ENCODE data around the gene HOXD10.

The HOXD10 gene

GRCh38 chr2:176100547-176101140 is 15.9 kb upstream of the HOXD10 start:
- in situ Hi-C loops (cut with HindIII; ENCODE audit: low pct_unique_long_range_greater_than_20kb, low sequenced_read_pairs) = no loop called here
- TF ChIP-seq JUND (IDR thresholded peaks at IDR 0.05; ENCODE audit: low read depth) = no peak
- DNase-seq (ENCODE audit: low read depth in 1 of 2, low spot score in 1 of 2) = no peak

GRCh38 chr2:176101216-176101830 is 15.3 kb upstream of the HOXD10 start:
- in situ Hi-C loops (cut with HindIII; ENCODE audit: low pct_unique_long_range_greater_than_20kb, low sequenced_read_pairs) = no loop called here
- DNase-seq (ENCODE audit: low read depth in 1 of 2, low spot score in 1 of 2) = no peak
- TF ChIP-seq JUND (IDR thresholded peaks at IDR 0.05; ENCODE audit: low read depth) = no peak

GRCh38 chr2:176101842-176102241 is 14.7 kb upstream of the HOXD10 start:
- TF ChIP-seq JUND (IDR thresholded peaks at IDR 0.05; ENCODE audit: low read depth) = no peak
- in situ Hi-C loops (cut with HindIII; ENCODE audit: low pct_unique_long_range_greater_than_20kb, low sequenced_read_pairs) = no loop called here

DNA sequence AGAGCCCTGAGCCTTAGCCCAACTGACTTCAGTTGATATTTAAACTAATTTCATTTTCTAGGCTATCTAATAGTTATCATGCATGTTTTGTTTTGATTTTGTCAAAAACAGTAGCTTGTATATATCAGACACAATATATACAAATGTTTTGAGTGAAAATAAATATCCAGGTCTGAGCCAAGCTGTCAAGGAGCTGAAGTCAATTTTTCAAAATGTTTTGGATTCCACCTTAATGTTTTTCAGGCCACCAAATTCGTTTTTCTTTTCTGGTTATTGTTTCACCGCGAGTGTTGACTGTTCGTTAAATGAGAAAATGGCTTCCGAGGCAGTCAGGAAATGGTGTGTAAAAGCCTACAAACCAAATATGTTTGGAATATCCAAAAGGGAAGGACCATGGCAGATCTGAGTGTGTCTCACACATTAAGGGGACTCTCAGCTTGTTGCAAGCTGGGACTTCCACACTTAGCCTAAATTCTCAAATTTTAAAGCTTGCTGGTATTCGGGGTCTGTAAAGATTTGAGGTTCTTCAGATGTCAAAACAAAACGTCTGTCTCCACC is 14.2 kb upstream of the HOXD10 start:
- in situ Hi-C loops (cut with HindIII; ENCODE audit: low pct_unique_long_range_greater_than_20kb, low sequenced_read_pairs) = no loop called here
- no peak for DNase-seq (ENCODE audit: low read depth in 1 of 2, low spot score in 1 of 2)
- no peak for TF ChIP-seq JUND (IDR thresholded peaks at IDR 0.05; ENCODE audit: low read depth)

More at GRCh38 chr2:176101842-176102241, 14.7 kb upstream of the HOXD10 start:
- DNase-seq (ENCODE audit: low read depth in 1 of 2, low spot score in 1 of 2) = no peak

DNA sequence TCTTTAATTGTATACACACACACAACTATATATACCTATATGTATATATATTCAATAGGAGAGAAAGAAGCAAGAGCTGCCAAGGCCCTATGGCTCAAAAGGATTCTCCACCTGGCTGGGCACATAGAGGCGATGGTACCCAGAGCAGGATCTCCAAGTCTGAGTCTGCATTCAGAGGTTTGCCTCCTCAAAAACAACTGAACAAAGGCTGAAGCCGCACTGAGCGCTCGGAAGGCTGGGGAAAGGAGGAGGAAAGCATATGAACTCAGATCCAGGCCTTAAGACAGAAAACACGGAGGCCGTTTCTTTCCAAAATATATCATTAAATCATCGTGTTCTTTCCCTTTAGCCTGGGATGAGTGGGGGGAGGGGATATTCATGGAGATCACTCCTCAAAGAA is 13.4 kb upstream of the HOXD10 start:
- no peak for TF ChIP-seq JUND (IDR thresholded peaks at IDR 0.05; ENCODE audit: low read depth)
- in situ Hi-C loops (cut with HindIII; ENCODE audit: low pct_unique_long_range_greater_than_20kb, low sequenced_read_pairs) = no loop called here
- no peak for DNase-seq (ENCODE audit: low read depth in 1 of 2, low spot score in 1 of 2)

DNA sequence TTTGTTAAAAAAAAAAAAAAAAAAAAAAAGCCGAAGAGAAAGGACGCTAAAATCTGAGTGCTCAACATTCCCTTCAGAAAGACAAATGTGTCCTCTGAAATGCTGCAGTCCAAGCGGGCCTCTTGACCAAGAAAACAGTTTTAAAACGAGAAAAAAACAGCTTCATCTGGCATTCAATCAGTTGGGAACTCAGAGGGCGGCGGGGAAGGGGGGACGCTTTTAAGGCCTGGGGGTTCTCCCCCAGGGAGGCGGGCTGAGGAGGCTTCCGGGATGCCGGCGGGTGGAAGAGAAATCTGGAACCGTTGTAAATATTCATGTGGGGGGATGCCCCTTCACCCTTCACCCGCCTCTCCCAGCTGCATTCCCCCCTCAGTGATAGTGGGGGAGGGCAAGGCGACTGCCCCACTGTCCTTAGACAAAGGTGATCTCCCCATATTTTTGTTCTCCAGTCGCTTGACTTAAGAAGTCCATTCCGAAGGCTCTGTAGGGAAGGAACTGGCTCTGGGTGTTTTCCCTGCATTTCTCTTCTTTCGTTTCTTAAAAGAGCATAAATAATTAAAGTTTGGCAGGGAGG is 12.7 kb upstream of the HOXD10 start:
- in situ Hi-C loops (cut with HindIII; ENCODE audit: low pct_unique_long_range_greater_than_20kb, low sequenced_read_pairs) = no loop called here
- no peak for DNase-seq (ENCODE audit: low read depth in 1 of 2, low spot score in 1 of 2)
- no peak for TF ChIP-seq JUND (IDR thresholded peaks at IDR 0.05; ENCODE audit: low read depth)

DNA sequence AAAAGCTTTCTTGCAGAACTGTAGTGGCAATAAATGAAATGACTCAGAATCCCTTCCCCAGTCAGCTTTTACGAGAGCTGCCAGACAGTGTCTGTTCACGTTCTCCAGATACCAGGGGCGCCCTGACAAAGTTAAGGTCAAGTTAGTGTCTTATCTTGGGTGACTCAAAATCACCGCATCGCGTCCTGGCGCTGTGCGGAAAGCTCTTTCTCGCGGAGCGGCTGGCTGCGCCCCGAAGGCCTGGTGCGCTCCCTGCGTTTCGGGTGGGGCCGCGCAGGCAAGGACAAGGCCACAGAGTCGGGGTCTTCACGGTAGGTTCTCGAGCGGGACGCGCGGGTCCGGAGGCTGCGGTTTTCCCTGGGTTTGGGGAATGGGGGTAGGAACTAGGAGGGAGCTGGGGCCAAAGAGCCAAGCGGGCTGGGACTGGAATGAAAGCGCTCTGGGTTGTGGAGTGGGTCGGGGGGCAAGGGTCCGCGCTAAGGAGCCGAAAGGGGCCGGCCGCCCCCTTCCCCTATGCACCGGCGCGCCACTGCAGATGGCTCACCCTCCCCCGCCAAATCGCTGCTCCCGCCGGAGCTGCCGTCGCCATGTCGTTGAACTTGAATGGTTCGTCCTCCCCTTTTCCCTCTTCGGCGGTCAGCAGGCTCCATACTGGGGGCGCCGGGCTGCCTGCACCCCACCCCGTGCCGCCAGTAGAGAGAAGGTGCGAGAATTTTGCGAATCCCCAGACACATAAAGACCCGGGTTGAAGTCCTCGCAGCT is 12.1 kb upstream of the HOXD10 start:
- TF ChIP-seq JUND (IDR thresholded peaks at IDR 0.05; ENCODE audit: low read depth) = no peak
- in situ Hi-C loops (cut with HindIII; ENCODE audit: low pct_unique_long_range_greater_than_20kb, low sequenced_read_pairs) = no loop called here
- DNase-seq (ENCODE audit: low read depth in 1 of 2, low spot score in 1 of 2) = no peak

GRCh38 chr2:176105078-176105729 is 11.4 kb upstream of the HOXD10 start:
- TF ChIP-seq JUND (IDR thresholded peaks at IDR 0.05; ENCODE audit: low read depth) = no peak
- no peak for DNase-seq (ENCODE audit: low read depth in 1 of 2, low spot score in 1 of 2)
- in situ Hi-C loops (cut with HindIII; ENCODE audit: low pct_unique_long_range_greater_than_20kb, low sequenced_read_pairs) = no loop called here

- no peak for DNase-seq (ENCODE audit: low read depth in 1 of 2, low spot score in 1 of 2)
- TF ChIP-seq JUND (IDR thresholded peaks at IDR 0.05; ENCODE audit: low read depth) = no peak
- in situ Hi-C loops (cut with HindIII; ENCODE audit: low pct_unique_long_range_greater_than_20kb, low sequenced_read_pairs) = no loop called here
Observed at GRCh38 chr2:176105730-176106580, 10.6 kb upstream of the HOXD10 start.

DNA sequence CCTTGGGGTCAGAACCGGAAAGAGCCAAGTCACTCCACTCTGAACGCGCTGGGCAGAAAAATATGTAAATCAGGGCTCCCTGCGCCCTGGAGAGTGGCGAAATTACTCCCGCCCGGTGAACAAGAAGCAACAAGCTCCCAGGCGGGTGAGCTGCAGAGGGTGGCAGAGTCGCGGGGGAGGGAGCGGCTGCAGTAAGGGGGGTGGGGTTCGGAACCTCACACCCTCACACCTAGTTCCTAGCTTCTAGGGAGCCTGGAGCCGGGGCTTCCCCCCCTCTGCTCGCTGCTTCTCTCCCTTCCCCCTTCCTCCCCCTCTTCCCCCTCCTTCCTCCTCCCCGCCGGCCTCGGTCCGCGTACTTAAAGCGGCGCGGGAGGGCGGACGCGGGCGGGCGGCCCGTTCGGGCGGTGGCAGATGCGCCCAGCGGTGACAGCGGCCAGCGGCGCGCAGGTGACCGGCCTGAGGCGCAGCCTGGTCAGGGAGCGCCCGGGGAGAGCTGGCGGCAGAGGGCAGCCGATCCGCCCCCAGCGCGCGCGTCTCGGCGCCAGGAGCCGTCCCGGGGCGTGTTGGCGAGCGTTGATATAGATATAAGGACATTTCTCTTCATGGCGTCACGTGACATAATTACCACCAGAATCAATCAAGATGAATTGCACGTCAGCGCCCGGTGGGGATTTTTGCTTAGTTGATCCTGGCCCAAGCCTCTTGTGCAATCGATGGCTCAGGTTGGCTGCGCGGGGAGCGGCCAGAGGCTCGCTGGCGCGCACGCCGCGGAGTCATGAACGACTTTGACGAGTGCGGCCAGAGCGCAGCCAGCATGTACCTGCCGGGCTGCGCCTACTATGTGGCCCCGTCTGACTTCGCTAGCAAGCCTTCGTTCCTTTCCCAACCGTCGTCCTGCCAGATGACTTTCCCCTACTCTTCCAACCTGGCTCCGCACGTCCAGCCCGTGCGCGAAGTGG is 9.7 kb upstream of the HOXD10 start, which contains the start of gene HOXD11:
HOXD11 (plus strand) TSS at position 700 of the 959 bp plus-strand sequence; CDS start at position 776, 76 bp downstream.
- in situ Hi-C loops (cut with HindIII; ENCODE audit: low pct_unique_long_range_greater_than_20kb, low sequenced_read_pairs) = no loop called here
- DNase-seq (ENCODE audit: low read depth in 1 of 2, low spot score in 1 of 2) = peak; percentile 30 to 81
- no peak for TF ChIP-seq JUND (IDR thresholded peaks at IDR 0.05; ENCODE audit: low read depth)

Data from T47D (cell line).